ENCODE measurements around the gene MED25. TPM values are rescaled to one million over a fixed set of nuclear protein-coding genes. Genes with fewer than 3 reads are reported as not detected.
A peak's percentile ranks its signal among the peaks of the same experiment; 100 is the strongest.

The MED25 gene
- total RNA-seq, 1 experiment from 2014 or later = 81.2 TPM

GRCh38 chr19:49881186-49881585 lies 63.1 kb downstream of the MED25 start:
- H3K4me1 Mint-ChIP-seq = peaks cover 14% of the 10 kb centered on the region
- H3K4me3 Mint-ChIP-seq = no peak overlapping the region
- no peak for DNase-seq (ENCODE audit: low spot score)
- no peaks in the 10 kb centered on the region for H3K27me3 Mint-ChIP-seq (ENCODE audit: low read depth)
- TF ChIP-seq GTF2I (CRISPR knock-in tag; conservative IDR thresholded peaks at IDR 0.05) = no peak
- no peak for TF ChIP-seq ERG (CRISPR knock-in tag; IDR thresholded peaks at IDR 0.05)
- no peak for TF ChIP-seq ZNF281 (CRISPR knock-in tag; IDR thresholded peaks at IDR 0.05)
- TF ChIP-seq ZNF416 (CRISPR knock-in tag; IDR thresholded peaks at IDR 0.05) = no peak
- POLR2A ChIA-PET = no interaction called here
- no peak for ATAC-seq
- peaks cover 57% of the 10 kb centered on the region for H3K36me3 Mint-ChIP-seq
- H3K27ac Mint-ChIP-seq = no peak overlapping the region
- no peaks in the 10 kb centered on the region for H3K9me3 Mint-ChIP-seq
- CTCF ChIA-PET = interaction anchor here (0.7 to 2.8 kb wide), 3 partner anchors 9 to 16 kb away, joined by 3 to 11 read pairs (median 4); no protein-coding TSS in a partner anchor

- Mint-ChIP-seq H3K27me3 (ENCODE audit: low read depth) (no peaks in the 10 kb centered on the region), H3K27ac (no peak overlapping the region), H3K4me3 (no peak overlapping the region), H3K36me3 (peaks cover 61% of the 10 kb centered on the region), H3K4me1 (peaks cover 14% of the 10 kb centered on the region), H3K9me3 (no peaks in the 10 kb centered on the region)
- ATAC-seq (no peak), DNase-seq (ENCODE audit: low spot score) (peak; percentile 63)
- TF ChIP-seq USF1 (CRISPR knock-in tag; IDR thresholded peaks at IDR 0.05) = peak; percentile 57; the same call in 1 of the 2 replicates
- TF ChIP-seq CDX4 (CRISPR knock-in tag; IDR thresholded peaks at IDR 0.05; ENCODE audit: borderline replicate concordance) = no peak
- TF ChIP-seq NFYB (CRISPR knock-in tag; conservative IDR thresholded peaks at IDR 0.05; ENCODE audit: low read depth) = peak; percentile 68
- no peak for TF ChIP-seq TEAD4 (CRISPR knock-in tag; IDR thresholded peaks at IDR 0.05)
- TF ChIP-seq ARID4B (CRISPR knock-in tag; IDR thresholded peaks at IDR 0.05; ENCODE audit: borderline replicate concordance) = no peak
- no peak for TF ChIP-seq PRDM15 (CRISPR knock-in tag; IDR thresholded peaks at IDR 0.05)
- peak; percentile 85 for TF ChIP-seq USF2 (CRISPR knock-in tag; IDR thresholded peaks at IDR 0.05)
- POLR2A ChIA-PET = no interaction called here
- CTCF ChIA-PET = interaction anchor here (0.7 to 2.8 kb wide), 3 partner anchors 8 to 17 kb away, joined by 3 to 11 read pairs (median 4); no protein-coding TSS in a partner anchor
Observed at GRCh38 chr19:49881672-49882394, 63.7 kb downstream of the MED25 start.

Measured in WTC11 (cell line).